Stimulated activated naive B cell treated with anti-CD40 and anti-IgM and Interleukin-4, amounts not matched to agents 10 μg/mL and 1 μg/mL and 100 μg/mL, for 72 hours (primary cell): ENCODE data around the gene CACNA1C.

Experiments
- ATAC-seq, 2 donors: fragments of 150-1000 bp; cut with Tn5 transposase; replicated peaks; 2 replicates each; pipeline ENCODE4 v1.10.0; 2021; ENCODE audit warnings: moderate library complexity in 1 of 2
- DNase-seq: peaks from one replicate; pipeline ENCODE4 v3.0.0; 2021
- H3K27ac Mint-ChIP-seq: one replicate; pipeline ENCODE4 v1.8.0; 2022; ENCODE audit warnings: mild to moderate bottlenecking, mixed read lengths
- H3K27me3 Mint-ChIP-seq, 2 donors: one replicate each; pipeline ENCODE4 v1.8.0; 2022; ENCODE audit warnings: mixed read lengths in 2 of 2
- H3K36me3 Mint-ChIP-seq, 2 donors: one replicate each; pipeline ENCODE4 v1.8.0; 2022; ENCODE audit warnings: mixed read lengths in 2 of 2, mild to moderate bottlenecking in 1 of 2
- H3K4me1 Mint-ChIP-seq, 2 donors: one replicate each; pipeline ENCODE4 v1.8.0; 2022; ENCODE audit warnings: mixed read lengths in 2 of 2, mild to moderate bottlenecking in 1 of 2
- H3K4me3 Mint-ChIP-seq, 2 donors: one replicate each; pipeline ENCODE4 v1.8.0; 2022; ENCODE audit warnings: mild to moderate bottlenecking in 2 of 2, mixed read lengths in 2 of 2, moderate library complexity in 1 of 2
- H3K9me3 Mint-ChIP-seq, 2 donors: one replicate each; pipeline ENCODE4 v1.8.0; 2022; ENCODE audit warnings: mixed read lengths in 2 of 2, mild to moderate bottlenecking in 1 of 2

Gene CACNA1C

GRCh38 chr12:2051700-2052621, 826 bp upstream of the CACNA1C start:
- H3K27me3 Mint-ChIP-seq: peaks cover 53 to 58% of the 10 kb centered on the region in 2 donors
- peak overlapping the region; percentile 61 to 68 for H3K4me3 Mint-ChIP-seq
- H3K27ac Mint-ChIP-seq: no peak overlapping the region
- peaks cover 20 to 24% of the 10 kb centered on the region in 2 donors for H3K4me1 Mint-ChIP-seq
- H3K36me3 Mint-ChIP-seq: peaks cover 0 to 2% of the 10 kb centered on the region in 2 donors
- no peak for ATAC-seq
- no peak for DNase-seq
- H3K9me3 Mint-ChIP-seq: no peaks in the 10 kb centered on the region

- H3K4me1 Mint-ChIP-seq: peaks cover 20 to 24% of the 10 kb centered on the region in 2 donors
- H3K36me3 Mint-ChIP-seq: peaks cover 0 to 2% of the 10 kb centered on the region in 2 donors
- H3K27me3 Mint-ChIP-seq: peaks cover 52 to 63% of the 10 kb centered on the region in 2 donors
- no peak for ATAC-seq
- no peak for DNase-seq
- no peak overlapping the region for H3K27ac Mint-ChIP-seq
- no peaks in the 10 kb centered on the region for H3K9me3 Mint-ChIP-seq
- H3K4me3 Mint-ChIP-seq: no peak overlapping the region
These were observed 904 bp downstream of the CACNA1C start for GRCh38 chr12:2053691-2054090.

GRCh38 chr12:2054091-2055018, 1.6 kb downstream of the CACNA1C start:
- H3K4me3 Mint-ChIP-seq: peak overlapping the region; percentile 50 to 55
- H3K4me1 Mint-ChIP-seq: peaks cover 20 to 24% of the 10 kb centered on the region in 2 donors
- H3K36me3 Mint-ChIP-seq: peaks cover 0 to 2% of the 10 kb centered on the region in 2 donors
- H3K9me3 Mint-ChIP-seq: no peaks in the 10 kb centered on the region
- peak overlapping the region; percentile 15 for H3K27ac Mint-ChIP-seq
- DNase-seq: no peak
- peaks cover 51 to 68% of the 10 kb centered on the region in 2 donors for H3K27me3 Mint-ChIP-seq
- ATAC-seq: no peak

GRCh38 chr12:2057041-2057794, 4.4 kb downstream of the CACNA1C start:
- peaks cover 0 to 2% of the 10 kb centered on the region in 2 donors for H3K36me3 Mint-ChIP-seq
- no peak overlapping the region for H3K27ac Mint-ChIP-seq
- H3K27me3 Mint-ChIP-seq: peaks cover 37 to 61% of the 10 kb centered on the region in 2 donors

GRCh38 chr12:2057795-2058408, 5.1 kb downstream of the CACNA1C start:
- H3K4me3 Mint-ChIP-seq: no peak overlapping the region
- H3K9me3 Mint-ChIP-seq: no peaks in the 10 kb centered on the region
- H3K4me1 Mint-ChIP-seq: peaks cover 7 to 11% of the 10 kb centered on the region in 2 donors
- DNase-seq (no peak), ATAC-seq (no peak)
- no peak overlapping the region for H3K27ac Mint-ChIP-seq
- H3K27me3 Mint-ChIP-seq: peaks cover 42 to 67% of the 10 kb centered on the region in 2 donors
- peaks cover 0 to 2% of the 10 kb centered on the region in 2 donors for H3K36me3 Mint-ChIP-seq

More at GRCh38 chr12:2057041-2057794, 4.4 kb downstream of the CACNA1C start:
- ATAC-seq (peak; percentile 34 to 39), DNase-seq (no peak)
- Mint-ChIP-seq H3K4me1 (peaks cover 7 to 11% of the 10 kb centered on the region in 2 donors), H3K9me3 (no peaks in the 10 kb centered on the region), H3K4me3 (no peak overlapping the region)

GRCh38 chr12:2058837-2059236, 6.0 kb downstream of the CACNA1C start:
- Mint-ChIP-seq H3K4me3 (no peak overlapping the region), H3K27me3 (peaks cover 44 to 69% of the 10 kb centered on the region in 2 donors), H3K27ac (no peak overlapping the region), H3K4me1 (peaks cover 5 to 7% of the 10 kb centered on the region in 2 donors), H3K9me3 (no peaks in the 10 kb centered on the region), H3K36me3 (peaks cover 0 to 2% of the 10 kb centered on the region in 2 donors)
- ATAC-seq (no peak), DNase-seq (no peak)

- Mint-ChIP-seq H3K27ac (no peak overlapping the region), H3K9me3 (no peaks in the 10 kb centered on the region), H3K27me3 (peaks cover 39 to 58% of the 10 kb centered on the region in 2 donors), H3K36me3 (no peaks in the 10 kb centered on the region), H3K4me1 (peaks cover 0 to 3% of the 10 kb centered on the region in 2 donors), H3K4me3 (no peak overlapping the region)
- DNase-seq (no peak), ATAC-seq (no peak)
These were observed 8.6 kb downstream of the CACNA1C start for GRCh38 chr12:2061402-2061801.

GRCh38 chr12:2064071-2064507, 11.3 kb downstream of the CACNA1C start:
- Mint-ChIP-seq H3K4me3 (no peak overlapping the region), H3K4me1 (peaks cover 0 to 3% of the 10 kb centered on the region in 2 donors), H3K27me3 (peaks cover 36 to 47% of the 10 kb centered on the region in 2 donors), H3K27ac (no peak overlapping the region), H3K9me3 (peaks cover 0 to under 1% of the 10 kb centered on the region in 2 donors), H3K36me3 (no peaks in the 10 kb centered on the region)
- ATAC-seq (peak in 1 of 2 donors; percentile 25), DNase-seq (no peak)

GRCh38 chr12:2068653-2069052, 15.9 kb downstream of the CACNA1C start:
- DNase-seq (no peak), ATAC-seq (no peak)
- H3K27me3 Mint-ChIP-seq: peaks cover 26 to 33% of the 10 kb centered on the region in 2 donors
- H3K4me1 Mint-ChIP-seq: peaks cover 0 to 3% of the 10 kb centered on the region in 2 donors
- H3K9me3 Mint-ChIP-seq: peaks cover 9 to 14% of the 10 kb centered on the region in 2 donors
- no peak overlapping the region for H3K4me3 Mint-ChIP-seq
- H3K36me3 Mint-ChIP-seq: peaks cover 4% of the 10 kb centered on the region in 2 donors
- no peak overlapping the region for H3K27ac Mint-ChIP-seq

GRCh38 chr12:2070440-2071045, 17.8 kb downstream of the CACNA1C start:
- H3K36me3 Mint-ChIP-seq: peaks cover 4% of the 10 kb centered on the region in 2 donors
- H3K27me3 Mint-ChIP-seq: peaks cover 20 to 39% of the 10 kb centered on the region in 2 donors
- no peak overlapping the region for H3K4me3 Mint-ChIP-seq
- H3K4me1 Mint-ChIP-seq: no peaks in the 10 kb centered on the region
- no peak for DNase-seq
- ATAC-seq: no peak
- H3K9me3 Mint-ChIP-seq: peaks cover 9 to 14% of the 10 kb centered on the region in 2 donors
- no peak overlapping the region for H3K27ac Mint-ChIP-seq

- no peak for ATAC-seq
- Mint-ChIP-seq H3K4me1 (no peaks in the 10 kb centered on the region), H3K36me3 (peaks cover 4% of the 10 kb centered on the region in 2 donors), H3K4me3 (no peak overlapping the region), H3K27me3 (peaks cover 21 to 22% of the 10 kb centered on the region in 2 donors), H3K9me3 (peaks cover 10 to 13% of the 10 kb centered on the region in 2 donors), H3K27ac (no peak overlapping the region)
- no peak for DNase-seq
These were observed 22.0 kb downstream of the CACNA1C start for GRCh38 chr12:2074792-2075191.

- DNase-seq: no peak
- Mint-ChIP-seq H3K4me3 (no peak overlapping the region), H3K27me3 (peaks cover 21 to 22% of the 10 kb centered on the region in 2 donors), H3K9me3 (peaks cover 12% of the 10 kb centered on the region in 2 donors), H3K4me1 (no peaks in the 10 kb centered on the region), H3K27ac (no peak overlapping the region), H3K36me3 (peaks cover 4 to 5% of the 10 kb centered on the region in 2 donors)
- no peak for ATAC-seq
These were observed 22.9 kb downstream of the CACNA1C start for GRCh38 chr12:2075508-2076195.
